GM19463 (cell line): Measurements from ENCODE around the gene KRT78.
"Not testable (repeated sequence)": the region's sequence is repeated elsewhere in the genome, so short reads cannot be mapped to it uniquely, and the experiment has no call there.

Experiments used
- ATAC-seq: cut with Tn5 transposase; IDR thresholded peaks from one replicate; pipeline ENCODE4 v1.9.1; 2021; ENCODE audit warnings: mild to moderate bottlenecking, moderate library complexity; ENCODE audit not compliant: unreplicated experiment

Gene KRT78

GRCh38 chr12:52848661-52849255 lies at the start of gene KRT78:
Gene KRT78 (minus strand): TSS chr12:52848994. CDS start chr12:52848930, 64 bp downstream.
- no peak for ATAC-seq

GRCh38 chr12:52896190-52897100 lies 47.7 kb upstream of the KRT78 start:
- ATAC-seq: no peak

GRCh38 chr12:52895726-52896189 lies 47.0 kb upstream of the KRT78 start:
- ATAC-seq: no peak

GRCh38 chr12:52892974-52893373 lies 44.2 kb upstream of the KRT78 start:
- ATAC-seq: no peak

GRCh38 chr12:52892207-52892852 lies 43.5 kb upstream of the KRT78 start:
- no peak for ATAC-seq

- ATAC-seq: no peak
These were observed 42.2 kb upstream of the KRT78 start for GRCh38 chr12:52891044-52891443.

GRCh38 chr12:52890417-52890816 lies 41.6 kb upstream of the KRT78 start:
- ATAC-seq: no peak

- no peak for ATAC-seq
These were observed 35.9 kb upstream of the KRT78 start for GRCh38 chr12:52884526-52885293.

GRCh38 chr12:52880499-52880898 lies 31.7 kb upstream of the KRT78 start:
- ATAC-seq: not testable (repeated sequence)

- ATAC-seq: no peak
These were observed 30.9 kb upstream of the KRT78 start for GRCh38 chr12:52879394-52880351.

GRCh38 chr12:52878507-52879393 lies 30.0 kb upstream of the KRT78 start:
- no peak for ATAC-seq

- no peak for ATAC-seq
These were observed 28.4 kb upstream of the KRT78 start for GRCh38 chr12:52877242-52877641.

GRCh38 chr12:52876372-52876771 lies 27.6 kb upstream of the KRT78 start:
- no peak for ATAC-seq

- no peak for ATAC-seq
These were observed 26.0 kb upstream of the KRT78 start for GRCh38 chr12:52874573-52875435.

GRCh38 chr12:52873832-52874572 lies 25.2 kb upstream of the KRT78 start:
- ATAC-seq: peak; percentile 57

GRCh38 chr12:52873513-52873831 lies 24.7 kb upstream of the KRT78 start:
- ATAC-seq: no peak

GRCh38 chr12:52872644-52873389 lies 24.0 kb upstream of the KRT78 start:
- no peak for ATAC-seq
